ENCODE measurements around the gene BOLA1. TPM values are rescaled to one million over a fixed set of nuclear protein-coding genes. Genes with fewer than 3 reads are reported as not detected.
"Not testable (repeated sequence)": the region's sequence is repeated elsewhere in the genome, so short reads cannot be mapped to it uniquely, and the experiment has no call there.

Gene BOLA1
- total and polyA plus RNA-seq, 4 donors, result 12.5 to 28.5 (median 15.5) TPM

DNA sequence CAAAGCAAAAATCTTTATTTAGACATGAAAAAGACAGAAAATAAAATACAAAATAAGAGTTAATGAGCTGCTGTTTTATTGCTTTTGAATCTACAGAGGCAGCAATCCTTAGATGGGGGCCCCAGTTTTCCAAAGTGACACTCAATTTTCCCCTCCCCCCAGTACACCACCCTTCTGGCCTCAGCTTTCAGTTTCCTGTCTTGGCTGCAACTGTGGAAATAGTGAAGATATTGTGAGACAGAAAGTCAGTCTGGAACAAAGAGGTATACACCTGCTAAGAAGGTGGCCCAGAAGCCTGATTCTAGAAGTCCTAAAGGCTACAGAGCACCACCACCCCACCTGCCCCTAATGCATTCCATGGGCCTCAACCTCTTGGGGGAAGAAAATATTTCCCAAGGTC lies 38.4 kb downstream of the BOLA1 start:
- TF ChIP-seq, protein P1, sequence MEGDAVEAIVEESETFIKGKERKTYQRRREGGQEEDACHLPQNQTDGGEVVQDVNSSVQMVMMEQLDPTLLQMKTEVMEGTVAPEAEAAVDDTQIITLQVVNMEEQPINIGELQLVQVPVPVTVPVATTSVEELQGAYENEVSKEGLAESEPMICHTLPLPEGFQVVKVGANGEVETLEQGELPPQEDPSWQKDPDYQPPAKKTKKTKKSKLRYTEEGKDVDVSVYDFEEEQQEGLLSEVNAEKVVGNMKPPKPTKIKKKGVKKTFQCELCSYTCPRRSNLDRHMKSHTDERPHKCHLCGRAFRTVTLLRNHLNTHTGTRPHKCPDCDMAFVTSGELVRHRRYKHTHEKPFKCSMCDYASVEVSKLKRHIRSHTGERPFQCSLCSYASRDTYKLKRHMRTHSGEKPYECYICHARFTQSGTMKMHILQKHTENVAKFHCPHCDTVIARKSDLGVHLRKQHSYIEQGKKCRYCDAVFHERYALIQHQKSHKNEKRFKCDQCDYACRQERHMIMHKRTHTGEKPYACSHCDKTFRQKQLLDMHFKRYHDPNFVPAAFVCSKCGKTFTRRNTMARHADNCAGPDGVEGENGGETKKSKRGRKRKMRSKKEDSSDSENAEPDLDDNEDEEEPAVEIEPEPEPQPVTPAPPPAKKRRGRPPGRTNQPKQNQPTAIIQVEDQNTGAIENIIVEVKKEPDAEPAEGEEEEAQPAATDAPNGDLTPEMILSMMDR (IDR thresholded peaks at IDR 0.05; ENCODE audit: control extremely low read depth, extremely low read depth), result no peak
- peaks cover 0 to 5% (median 2%) of the 10 kb centered on the region in 4 donors for H3K36me3 ChIP-seq (ENCODE audit: control insufficient read depth in 4 of 4, insufficient read depth in 4 of 4, low read length in 4 of 4)
- H3K4me1 ChIP-seq (ENCODE audit: control insufficient read depth in 5 of 5, insufficient read depth in 5 of 5, low read length in 5 of 5), result peaks cover 5 to 27% (median 13%) of the 10 kb centered on the region in 5 donors
- ATAC-seq (ENCODE audit: insufficient read depth, low FRiP score), result no peak
- H3K27ac ChIP-seq (ENCODE audit: low read depth in 1 of 2, low read length in 1 of 2), result peak overlapping the region in 1 of 2 donors; percentile 49
- no peaks in the 10 kb centered on the region for H3K27me3 ChIP-seq (ENCODE audit: control insufficient read depth in 3 of 3, insufficient read depth in 3 of 3, low read length in 2 of 3)
- H3K9ac ChIP-seq (ENCODE audit: insufficient read depth in 1 of 2, low read length in 2 of 2), result no peak overlapping the region
- DNase-seq, result peak in 1 of 3 donors; percentile 29
- H3K9me3 ChIP-seq (ENCODE audit: control insufficient read depth in 4 of 4, insufficient read depth in 3 of 4, low read length in 3 of 4), result no peaks in the 10 kb centered on the region
- H3K4me3 ChIP-seq, result no peak overlapping the region

DNA sequence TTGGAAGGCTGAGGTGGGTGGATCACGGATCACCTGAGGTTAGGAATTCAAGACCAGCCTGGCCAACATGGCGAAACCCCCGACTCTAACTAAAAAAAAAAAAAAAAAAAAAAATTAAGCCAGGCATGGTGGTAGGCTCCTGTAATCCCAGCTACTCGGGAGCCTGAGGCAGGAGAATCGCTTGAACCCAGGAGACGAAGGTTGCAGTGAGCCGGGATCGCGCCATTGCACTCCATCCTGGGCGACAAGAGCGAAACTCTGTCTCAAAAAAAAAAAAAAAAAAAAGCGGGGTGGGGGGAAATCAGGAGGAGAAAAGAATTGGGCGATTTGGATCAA lies 39.3 kb downstream of the BOLA1 start:
- WGBS, 2 donors, result 66 to 86% methylated on average over 12 of the region's 13 CpGs
- DNase-seq; H3K9ac ChIP-seq (ENCODE audit: insufficient read depth in 1 of 2, low read length in 2 of 2); H3K27me3 ChIP-seq (ENCODE audit: control insufficient read depth in 3 of 3, insufficient read depth in 3 of 3, low read length in 2 of 3); H3K4me3 ChIP-seq; ATAC-seq (ENCODE audit: insufficient read depth, low FRiP score); H3K36me3 ChIP-seq (ENCODE audit: control insufficient read depth in 4 of 4, insufficient read depth in 4 of 4, low read length in 4 of 4); H3K9me3 ChIP-seq (ENCODE audit: control insufficient read depth in 4 of 4, insufficient read depth in 3 of 4, low read length in 3 of 4): not testable (repeated sequence)
- Histone ChIP-seq H3K4me1 (ENCODE audit: control insufficient read depth in 5 of 5, insufficient read depth in 5 of 5, low read length in 5 of 5) (peaks cover 5 to 27% (median 18%) of the 10 kb centered on the region in 5 donors), H3K27ac (ENCODE audit: low read depth in 1 of 2, low read length in 1 of 2) (peak overlapping the region; percentile 67)

DNA sequence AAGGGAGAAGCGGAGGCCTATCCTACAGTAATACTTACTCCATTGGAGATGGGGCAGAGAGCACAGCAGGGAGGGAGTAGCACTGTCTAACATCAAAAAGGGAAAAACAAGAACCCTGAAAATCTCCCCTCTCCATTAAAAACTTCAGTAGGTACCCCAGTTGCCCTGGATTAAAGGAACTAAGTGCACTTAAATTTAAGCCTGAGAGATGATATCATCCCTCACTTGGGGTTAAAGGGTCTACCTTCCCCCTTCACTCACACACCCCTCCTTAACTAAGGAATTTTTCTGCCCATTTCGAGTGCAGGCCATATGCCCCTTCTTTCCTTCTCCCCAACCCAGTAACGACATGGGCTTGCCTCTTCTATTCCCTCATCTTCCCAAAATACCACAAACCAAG lies 41.1 kb downstream of the BOLA1 start:
- no peak for ATAC-seq (ENCODE audit: insufficient read depth, low FRiP score)
- Histone ChIP-seq H3K27me3 (ENCODE audit: control insufficient read depth in 3 of 3, insufficient read depth in 3 of 3, low read length in 2 of 3) (no peaks in the 10 kb centered on the region), H3K4me3 (no peak overlapping the region), H3K4me1 (ENCODE audit: control insufficient read depth in 5 of 5, insufficient read depth in 5 of 5, low read length in 5 of 5) (peaks cover 5 to 26% (median 18%) of the 10 kb centered on the region in 5 donors), H3K36me3 (ENCODE audit: control insufficient read depth in 4 of 4, insufficient read depth in 4 of 4, low read length in 4 of 4) (peaks cover 6 to 13% (median 10%) of the 10 kb centered on the region in 4 donors), H3K9ac (ENCODE audit: insufficient read depth in 1 of 2, low read length in 2 of 2) (no peak overlapping the region), H3K27ac (ENCODE audit: low read depth in 1 of 2, low read length in 1 of 2) (no peak overlapping the region), H3K9me3 (ENCODE audit: control insufficient read depth in 4 of 4, insufficient read depth in 3 of 4, low read length in 3 of 4) (no peaks in the 10 kb centered on the region)
- WGBS, 2 donors, result 92 to 95% methylated on average over 3 of the region's 3 CpGs
- TF ChIP-seq, protein P1 (IDR thresholded peaks at IDR 0.05; ENCODE audit: control extremely low read depth, extremely low read depth), result no peak
- DNase-seq, result no peak

GRCh38 chr1:149942207-149942606 lies 42.8 kb downstream of the BOLA1 start:
- TF ChIP-seq, protein P1 (IDR thresholded peaks at IDR 0.05; ENCODE audit: control extremely low read depth, extremely low read depth), result no peak
- H3K4me1 ChIP-seq (ENCODE audit: control insufficient read depth in 5 of 5, insufficient read depth in 5 of 5, low read length in 5 of 5), result peaks cover 5 to 16% (median 11%) of the 10 kb centered on the region in 5 donors
- H3K36me3 ChIP-seq (ENCODE audit: control insufficient read depth in 4 of 4, insufficient read depth in 4 of 4, low read length in 4 of 4), result peaks cover 7 to 16% (median 14%) of the 10 kb centered on the region in 4 donors
- WGBS, 2 donors, result 35 to 56% methylated on average over 5 of the region's 5 CpGs
- H3K4me3 ChIP-seq, result no peak overlapping the region
- H3K27me3 ChIP-seq (ENCODE audit: control insufficient read depth in 3 of 3, insufficient read depth in 3 of 3, low read length in 2 of 3), result no peaks in the 10 kb centered on the region
- no peaks in the 10 kb centered on the region for H3K9me3 ChIP-seq (ENCODE audit: control insufficient read depth in 4 of 4, insufficient read depth in 3 of 4, low read length in 3 of 4)
- DNase-seq (peak; percentile 62 to 85 (median 80)), ATAC-seq (ENCODE audit: insufficient read depth, low FRiP score) (no peak)
- H3K9ac ChIP-seq (ENCODE audit: insufficient read depth in 1 of 2, low read length in 2 of 2), result no peak overlapping the region
- no peak overlapping the region for H3K27ac ChIP-seq (ENCODE audit: low read depth in 1 of 2, low read length in 1 of 2)

Data from lung (tissue), 12 donors.